Measurements from ENCODE around the gene FGFR3. TPM values are rescaled to one million over a fixed set of nuclear protein-coding genes. Genes with fewer than 3 reads are reported as not detected.

Gene FGFR3
- total RNA-seq, 1 donor from 2014 or later: 30.9 TPM

DNA sequence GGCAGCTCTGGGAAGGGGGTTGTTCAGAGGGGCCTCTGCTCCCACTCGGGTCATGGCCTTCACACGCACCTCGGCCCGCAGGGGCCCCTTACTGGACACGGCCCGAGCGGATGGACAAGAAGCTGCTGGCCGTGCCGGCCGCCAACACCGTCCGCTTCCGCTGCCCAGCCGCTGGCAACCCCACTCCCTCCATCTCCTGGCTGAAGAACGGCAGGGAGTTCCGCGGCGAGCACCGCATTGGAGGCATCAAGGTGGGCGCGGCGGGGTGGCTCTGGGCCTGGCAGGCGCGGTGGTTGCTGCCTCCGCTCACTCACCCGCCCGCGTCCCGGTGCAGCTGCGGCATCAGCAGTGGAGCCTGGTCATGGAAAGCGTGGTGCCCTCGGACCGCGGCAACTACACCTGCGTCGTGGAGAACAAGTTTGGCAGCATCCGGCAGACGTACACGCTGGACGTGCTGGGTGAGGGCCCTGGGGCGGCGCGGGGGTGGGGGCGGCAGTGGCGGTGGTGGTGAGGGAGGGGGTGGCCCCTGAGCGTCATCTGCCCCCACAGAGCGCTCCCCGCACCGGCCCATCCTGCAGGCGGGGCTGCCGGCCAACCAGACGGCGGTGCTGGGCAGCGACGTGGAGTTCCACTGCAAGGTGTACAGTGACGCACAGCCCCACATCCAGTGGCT, 8.3 kb downstream of the FGFR3 start:
- TF ChIP-seq, protein P1, sequence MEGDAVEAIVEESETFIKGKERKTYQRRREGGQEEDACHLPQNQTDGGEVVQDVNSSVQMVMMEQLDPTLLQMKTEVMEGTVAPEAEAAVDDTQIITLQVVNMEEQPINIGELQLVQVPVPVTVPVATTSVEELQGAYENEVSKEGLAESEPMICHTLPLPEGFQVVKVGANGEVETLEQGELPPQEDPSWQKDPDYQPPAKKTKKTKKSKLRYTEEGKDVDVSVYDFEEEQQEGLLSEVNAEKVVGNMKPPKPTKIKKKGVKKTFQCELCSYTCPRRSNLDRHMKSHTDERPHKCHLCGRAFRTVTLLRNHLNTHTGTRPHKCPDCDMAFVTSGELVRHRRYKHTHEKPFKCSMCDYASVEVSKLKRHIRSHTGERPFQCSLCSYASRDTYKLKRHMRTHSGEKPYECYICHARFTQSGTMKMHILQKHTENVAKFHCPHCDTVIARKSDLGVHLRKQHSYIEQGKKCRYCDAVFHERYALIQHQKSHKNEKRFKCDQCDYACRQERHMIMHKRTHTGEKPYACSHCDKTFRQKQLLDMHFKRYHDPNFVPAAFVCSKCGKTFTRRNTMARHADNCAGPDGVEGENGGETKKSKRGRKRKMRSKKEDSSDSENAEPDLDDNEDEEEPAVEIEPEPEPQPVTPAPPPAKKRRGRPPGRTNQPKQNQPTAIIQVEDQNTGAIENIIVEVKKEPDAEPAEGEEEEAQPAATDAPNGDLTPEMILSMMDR (IDR thresholded peaks at IDR 0.05; ENCODE audit: unreplicated experiment): no peak
- no peak overlapping the region for H3K27ac Mint-ChIP-seq

DNA sequence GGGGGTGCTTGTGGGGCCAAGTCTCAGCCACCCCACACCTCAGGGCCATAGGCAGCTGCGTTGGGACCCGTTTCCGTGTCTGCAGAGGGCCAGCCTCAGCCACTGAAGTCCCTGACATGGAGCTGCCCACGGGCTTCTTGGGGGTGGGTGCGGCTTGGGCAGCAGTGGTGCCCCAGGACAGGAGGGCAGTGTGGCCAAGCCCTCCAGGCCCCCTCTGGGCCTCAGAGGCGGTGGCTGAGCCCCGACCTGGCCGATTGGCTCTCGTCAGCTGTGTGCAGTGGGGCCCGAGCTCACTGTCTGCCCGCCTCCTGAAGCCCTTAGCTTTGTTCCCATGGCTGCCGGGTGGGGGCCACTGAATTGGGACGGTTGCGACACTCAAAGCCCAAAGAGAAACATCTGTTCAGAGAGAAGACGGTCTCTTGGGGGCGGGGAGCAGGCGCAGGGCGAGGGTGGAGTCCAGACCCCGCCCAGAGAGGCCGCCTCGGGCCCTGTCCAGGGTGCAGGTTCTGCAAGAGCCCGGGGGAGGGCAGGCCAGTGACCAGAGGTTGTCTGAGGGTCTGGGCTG, 9.1 kb downstream of the FGFR3 start:
- Mint-ChIP-seq H3K9me3 (no peaks in the 10 kb centered on the region), H3K27me3 (ENCODE audit: low read depth) (no peaks in the 10 kb centered on the region), H3K36me3 (no peaks in the 10 kb centered on the region), H3K4me1 (no peaks in the 10 kb centered on the region), H3K27ac (no peak overlapping the region), H3K4me3 (no peak overlapping the region)
- no peak for DNase-seq (ENCODE audit: low spot score in 2 of 2, unreplicated experiment in 2 of 2)
- TF ChIP-seq, protein P1 (IDR thresholded peaks at IDR 0.05; ENCODE audit: unreplicated experiment): no peak

More for the DNA sequence above, 8.3 kb downstream of the FGFR3 start:
- Mint-ChIP-seq H3K36me3 (no peaks in the 10 kb centered on the region), H3K9me3 (no peaks in the 10 kb centered on the region), H3K4me1 (no peaks in the 10 kb centered on the region), H3K4me3 (no peak overlapping the region), H3K27me3 (ENCODE audit: low read depth) (peaks cover 1% of the 10 kb centered on the region)
- DNase-seq (ENCODE audit: low spot score in 2 of 2, unreplicated experiment in 2 of 2): no peak

DNA sequence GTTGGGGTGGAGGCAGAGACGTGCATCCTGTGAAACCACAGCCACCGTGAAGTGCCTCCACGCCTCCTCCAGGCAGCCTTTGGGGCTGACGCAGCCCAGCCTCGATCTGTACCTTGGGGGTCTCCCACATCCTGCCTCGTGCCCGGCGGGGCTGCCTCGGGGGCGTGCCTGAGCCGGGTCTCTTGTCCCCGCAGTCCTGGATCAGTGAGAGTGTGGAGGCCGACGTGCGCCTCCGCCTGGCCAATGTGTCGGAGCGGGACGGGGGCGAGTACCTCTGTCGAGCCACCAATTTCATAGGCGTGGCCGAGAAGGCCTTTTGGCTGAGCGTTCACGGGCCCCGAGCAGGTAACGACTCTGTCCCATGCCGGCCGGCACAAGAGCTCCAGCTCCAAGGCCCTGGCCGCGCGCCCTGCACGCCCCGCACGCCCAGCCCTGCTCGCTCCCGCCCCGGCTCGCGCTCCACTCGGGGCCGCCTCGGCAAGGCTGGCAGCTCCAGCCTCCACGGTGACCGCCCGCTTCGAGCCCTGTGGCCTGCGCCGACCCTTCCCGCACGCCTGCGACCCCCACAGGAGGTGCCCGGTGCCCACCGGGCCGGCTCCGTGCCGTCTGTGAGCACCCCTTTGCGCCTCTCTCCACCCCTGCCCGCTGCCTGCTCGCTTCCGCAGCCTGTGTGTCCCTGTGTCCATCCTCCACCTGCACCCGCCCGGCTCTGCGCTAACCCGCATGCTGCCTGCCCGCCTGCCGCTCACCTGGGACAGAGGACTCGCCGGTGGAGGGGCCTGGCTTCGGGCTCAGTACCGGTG, 9.8 kb downstream of the FGFR3 start:
- no peaks in the 10 kb centered on the region for H3K36me3 Mint-ChIP-seq

DNA sequence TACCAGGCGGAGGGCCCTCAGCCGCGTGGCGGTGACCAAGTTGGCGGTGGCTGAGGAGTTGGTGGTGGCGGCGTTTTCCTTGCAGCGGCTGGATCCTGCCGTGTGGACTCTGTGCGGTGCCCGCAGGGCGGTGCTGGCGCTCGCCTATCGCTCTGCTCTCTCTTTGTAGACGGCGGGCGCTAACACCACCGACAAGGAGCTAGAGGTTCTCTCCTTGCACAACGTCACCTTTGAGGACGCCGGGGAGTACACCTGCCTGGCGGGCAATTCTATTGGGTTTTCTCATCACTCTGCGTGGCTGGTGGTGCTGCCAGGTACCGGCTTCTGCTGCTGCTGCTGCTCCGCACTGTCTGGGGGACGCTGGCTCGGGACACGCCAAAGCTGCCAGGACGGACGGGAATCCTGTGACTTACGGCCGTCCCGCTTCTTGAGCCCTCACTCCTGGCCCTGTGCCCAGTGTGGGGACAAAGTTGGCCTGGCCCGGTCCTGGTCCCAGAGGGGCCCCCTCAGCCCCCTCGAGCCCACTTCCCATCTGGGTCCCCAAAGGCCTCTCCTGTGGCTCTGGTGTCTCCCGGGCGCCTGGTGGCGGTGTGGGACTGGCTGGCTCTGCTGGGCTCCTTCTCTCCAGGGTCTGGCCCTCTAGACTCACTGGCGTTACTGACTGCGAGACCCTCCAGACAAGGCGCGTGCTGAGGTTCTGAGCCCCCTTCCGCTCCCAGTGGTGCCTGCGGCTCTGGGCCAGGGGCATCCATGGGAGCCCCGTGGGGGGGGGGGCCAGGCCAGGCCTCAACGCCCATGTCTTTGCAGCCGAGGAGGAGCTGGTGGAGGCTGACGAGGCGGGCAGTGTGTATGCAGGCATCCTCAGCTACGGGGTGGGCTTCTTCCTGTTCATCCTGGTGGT, 10.7 kb downstream of the FGFR3 start:
- TF ChIP-seq, protein P1 (IDR thresholded peaks at IDR 0.05; ENCODE audit: unreplicated experiment): no peak
- no peaks in the 10 kb centered on the region for H3K27me3 Mint-ChIP-seq (ENCODE audit: low read depth)
- H3K9me3 Mint-ChIP-seq: no peaks in the 10 kb centered on the region
- no peak overlapping the region for H3K4me3 Mint-ChIP-seq
- H3K27ac Mint-ChIP-seq: no peak overlapping the region
- DNase-seq (ENCODE audit: low spot score in 2 of 2, unreplicated experiment in 2 of 2): no peak
- no peaks in the 10 kb centered on the region for H3K4me1 Mint-ChIP-seq
- no peaks in the 10 kb centered on the region for H3K36me3 Mint-ChIP-seq

More for the DNA sequence above, 9.8 kb downstream of the FGFR3 start:
- TF ChIP-seq, protein P1 (IDR thresholded peaks at IDR 0.05; ENCODE audit: unreplicated experiment): no peak
- Mint-ChIP-seq H3K27me3 (ENCODE audit: low read depth) (no peaks in the 10 kb centered on the region), H3K4me3 (no peak overlapping the region), H3K9me3 (no peaks in the 10 kb centered on the region), H3K4me1 (no peaks in the 10 kb centered on the region), H3K27ac (no peak overlapping the region)
- no peak for DNase-seq (ENCODE audit: low spot score in 2 of 2, unreplicated experiment in 2 of 2)
